Endothelial cell of umbilical vein (primary cell): ENCODE data around the gene SYTL2. TPM values are rescaled to one million over a fixed set of nuclear protein-coding genes. Genes with fewer than 3 reads are reported as not detected.

ENCODE experiments used
- BruUV-seq: library from RNA; stranded (reverse); fragments of 400-500 nt; replicated peaks from 2 replicates; lab custom pipeline; 2021; lab: Mats Ljungman, UMichigan
- CTCF ChIA-PET: fragments of 300-600, 350-600 bp; sonication (Branson Sonifier 250); formaldehyde crosslinking; loops from one replicate; lab custom pipeline; 2021; ENCODE audit warnings: antibody characterized with exemption, inconsistent platforms; lab: Charles Lee
- POLR2A ChIA-PET: fragments of 300-600, 350-600 bp; sonication (Branson Sonifier 250); formaldehyde crosslinking; loops from one replicate; lab custom pipeline; 2021; ENCODE audit warnings: antibody characterized with exemption, inconsistent platforms; lab: Charles Lee
- DNase-seq: peaks from one replicate; pipeline ENCODE4 v3.0.0-alpha.2; 2011; ENCODE audit warnings: low read depth, low spot score
- FAIRE-seq: peaks from 2 replicates; lab custom pipeline; 2011; peaks lifted over from hg19 to GRCh38; lab: Jason Lieb, UNC
- H2AFZ ChIP-seq: 2 replicates; pipeline ENCODE4 v1.6.0; 2012; ENCODE audit warnings: low read depth, low read length, control low read depth, inconsistent platforms
- H3K27ac ChIP-seq: 2 replicates; pipeline ENCODE4 v1.5.1; 2011; ENCODE audit warnings: low read depth, mild to moderate bottlenecking, control low read depth, low read length, moderate library complexity; ENCODE audit not compliant: insufficient read depth
- H3K27me3 ChIP-seq, 2 experiments: 2 replicates each; pipeline versions ENCODE4 v1.6.0 to v1.6.1; 2011; ENCODE audit warnings: low read length in 2 of 2, mixed read lengths in 1 of 2; ENCODE audit not compliant: control insufficient read depth in 2 of 2, insufficient read depth in 2 of 2
- H3K36me3 ChIP-seq, 2 experiments: 2 replicates in 1 of 2; 3 replicates in 1 of 2; pipeline ENCODE4 v1.5.1; 2011; ENCODE audit warnings: low read length in 2 of 2, mild to moderate bottlenecking in 1 of 2, moderate library complexity in 1 of 2; ENCODE audit not compliant: control insufficient read depth in 2 of 2, insufficient read depth in 2 of 2; ENCODE audit errors: extremely low read depth in 1 of 2
- H3K4me1 ChIP-seq: 3 replicates; pipeline ENCODE4 v1.5.1; 2011; ENCODE audit warnings: mild to moderate bottlenecking, low read length; ENCODE audit not compliant: control insufficient read depth, insufficient read depth; ENCODE audit errors: extremely low read depth
- H3K4me2 ChIP-seq: 2 replicates; pipeline ENCODE4 v1.6.1; 2011; ENCODE audit warnings: low read length, control low read depth, mixed read lengths; ENCODE audit not compliant: insufficient read depth
- H3K4me3 ChIP-seq, 3 experiments: fragments of 200-600 bp in 1 of 3; sonication (generic), shearing (Covaris generic) in 1 of 3; replicated peaks in 1 of 3; 2 replicates each; pipeline ENCODE4 v1.5.1; 2011 to 2016; ENCODE audit warnings: control low read depth in 3 of 3, low read length in 3 of 3, mild to moderate bottlenecking in 2 of 3, inconsistent platforms in 1 of 3, low read depth in 1 of 3, moderate library complexity in 1 of 3; ENCODE audit not compliant: insufficient read depth in 1 of 3
- H3K79me2 ChIP-seq: 2 replicates; pipeline ENCODE4 v1.6.0; 2012; ENCODE audit warnings: low read length, inconsistent platforms; ENCODE audit not compliant: control insufficient read depth, insufficient read depth
- H3K9ac ChIP-seq: replicated peaks from 2 replicates; pipeline ENCODE3; 2011; ENCODE audit warnings: low read length, control low read depth; ENCODE audit not compliant: insufficient read depth; ENCODE audit errors: extremely low read depth
- H3K9me1 ChIP-seq: replicated peaks from 3 replicates; pipeline ENCODE4 v1.6.0; 2011; ENCODE audit warnings: mild to moderate bottlenecking, low read length; ENCODE audit not compliant: control insufficient read depth, insufficient read depth; ENCODE audit errors: extremely low read depth
- H3K9me3 ChIP-seq: replicated peaks from 2 replicates; pipeline ENCODE4 v1.5.1; 2012; ENCODE audit warnings: low read length, inconsistent platforms; ENCODE audit not compliant: control insufficient read depth, insufficient read depth
- H4K20me1 ChIP-seq: replicated peaks from 2 replicates; pipeline ENCODE3; 2011; ENCODE audit warnings: mild to moderate bottlenecking, low read length; ENCODE audit not compliant: control insufficient read depth, insufficient read depth; ENCODE audit errors: extremely low read depth
- EZH2 ChIP-seq: IDR thresholded peaks from 2 replicates; pipeline ENCODE4 v1.6.1; 2012; ENCODE audit warnings: borderline replicate concordance, low read depth, mild to moderate bottlenecking, moderate library complexity, low read length, inconsistent platforms; ENCODE audit not compliant: severe bottlenecking
- FOS ChIP-seq: IDR thresholded peaks from 2 replicates; pipeline ENCODE4 v1.6.1; 2011; ENCODE audit warnings: mild to moderate bottlenecking, low read length, moderate library complexity, borderline replicate concordance; ENCODE audit not compliant: insufficient read depth
- JUN ChIP-seq: IDR thresholded peaks from 2 replicates; pipeline ENCODE4 v1.6.1; 2011; ENCODE audit warnings: borderline replicate concordance, low read depth; ENCODE audit not compliant: insufficient read length, insufficient read depth
- MYC ChIP-seq: IDR thresholded peaks from one replicate; pipeline ENCODE4 v1.6.1; 2011; ENCODE audit warnings: mild to moderate bottlenecking, low read depth, low read length
- POLR2A ChIP-seq: IDR thresholded peaks from 2 replicates; pipeline ENCODE4 v1.6.1; 2012; ENCODE audit warnings: low read depth, mild to moderate bottlenecking, control low read depth, low read length
- POLR2AphosphoS5 ChIP-seq: IDR thresholded peaks from 2 replicates; pipeline ENCODE4 v1.6.1; 2012; ENCODE audit warnings: low read depth, mild to moderate bottlenecking, control low read depth, low read length, moderate library complexity; ENCODE audit not compliant: insufficient read depth
- dilution Hi-C: fragments of 300-500 bp; cut with MboI; formaldehyde crosslinking; loops from one replicate; pipeline ENCODE4 v1.15.0; 2019; ENCODE audit warnings: low sequenced_read_pairs; ENCODE audit not compliant: extremely low pct_ligation_motif_present
- intact Hi-C: fragments of 100-400 bp; cut with micrococcal nuclease; formaldehyde crosslinking; loops from one replicate; pipeline ENCODE4 v1.10.0; 2022
- polyA plus RNA-seq, 4 experiments: library from polyadenylated mRNA; depleted of rRNA in 3 of 4; stranded (reverse) in 3 of 4; unstranded in 1 of 4; fragments of >200 nt; gene quantifications; 2 replicates each; pipeline versions ENCODE4 v1.2.1 to v1.2.3, GENCODE V29; 2011 to 2012; ENCODE audit warnings: missing spikeins in 1 of 4
- total RNA-seq: library from RNA; stranded (reverse); gene quantifications from 2 replicates; pipeline ENCODE4 v1.2.3, GENCODE V29; 2021
- TF ChIP-seq, protein P1 (sequence below), 2 donors: IDR thresholded peaks; 1 replicate in 1 of 2; 2 replicates in 1 of 2; pipeline ENCODE4 v1.5.1; 2011; ENCODE audit warnings: low read length in 2 of 2, mild to moderate bottlenecking in 2 of 2, moderate library complexity in 2 of 2, control low read depth in 1 of 2, inconsistent platforms in 1 of 2, low read depth in 1 of 2; ENCODE audit not compliant: insufficient read depth in 1 of 2; ENCODE audit errors: extremely low read depth in 1 of 2

The SYTL2 gene
- total and polyA plus RNA-seq, 2 donors (not counting 3 experiments of a cell fraction or from before 2014, with no cell fraction given): 1.4 to 2.4 TPM

DNA sequence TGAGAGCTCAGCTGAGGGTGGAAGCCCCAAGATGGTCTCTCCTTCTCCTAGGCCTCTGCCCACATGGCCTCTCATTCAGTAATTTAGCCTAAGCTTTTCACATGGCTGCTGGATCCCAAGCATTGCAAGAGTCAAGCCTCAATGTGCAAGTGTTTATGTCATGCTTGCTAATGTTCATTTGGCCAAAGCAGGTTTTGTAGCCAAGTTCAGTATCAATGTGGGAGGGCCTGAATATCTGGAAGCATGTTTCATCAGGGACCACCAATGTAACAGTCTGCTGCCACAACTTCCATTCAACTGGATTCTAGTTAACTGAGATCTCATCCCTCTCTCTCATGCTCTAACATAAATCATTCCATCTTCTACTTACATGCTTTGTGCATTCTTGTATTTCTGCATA lies 8.5 kb upstream of the SYTL2 start:
- H3K4me2 ChIP-seq: no peak overlapping the region
- dilution Hi-C loops (no loop called here), intact Hi-C loops (no loop called here)
- no peaks in the 10 kb centered on the region for H3K9me3 ChIP-seq
- no peaks in the 10 kb centered on the region for H3K79me2 ChIP-seq
- H3K4me1 ChIP-seq: no peaks in the 10 kb centered on the region
- H3K9me1 ChIP-seq: no peaks in the 10 kb centered on the region
- H2AFZ ChIP-seq: no peak overlapping the region
- H3K27ac ChIP-seq: no peak overlapping the region
- H3K4me3 ChIP-seq: no peak overlapping the region
- DNase-seq (no peak), FAIRE-seq (no peak)
- no peaks in the 10 kb centered on the region for H3K36me3 ChIP-seq
- H3K9ac ChIP-seq: no peak overlapping the region
- peaks cover 0 to 2% of the 10 kb centered on the region in 2 experiments for H3K27me3 ChIP-seq
- BruUV-seq: no TSS peak
- TF ChIP-seq, protein P1, sequence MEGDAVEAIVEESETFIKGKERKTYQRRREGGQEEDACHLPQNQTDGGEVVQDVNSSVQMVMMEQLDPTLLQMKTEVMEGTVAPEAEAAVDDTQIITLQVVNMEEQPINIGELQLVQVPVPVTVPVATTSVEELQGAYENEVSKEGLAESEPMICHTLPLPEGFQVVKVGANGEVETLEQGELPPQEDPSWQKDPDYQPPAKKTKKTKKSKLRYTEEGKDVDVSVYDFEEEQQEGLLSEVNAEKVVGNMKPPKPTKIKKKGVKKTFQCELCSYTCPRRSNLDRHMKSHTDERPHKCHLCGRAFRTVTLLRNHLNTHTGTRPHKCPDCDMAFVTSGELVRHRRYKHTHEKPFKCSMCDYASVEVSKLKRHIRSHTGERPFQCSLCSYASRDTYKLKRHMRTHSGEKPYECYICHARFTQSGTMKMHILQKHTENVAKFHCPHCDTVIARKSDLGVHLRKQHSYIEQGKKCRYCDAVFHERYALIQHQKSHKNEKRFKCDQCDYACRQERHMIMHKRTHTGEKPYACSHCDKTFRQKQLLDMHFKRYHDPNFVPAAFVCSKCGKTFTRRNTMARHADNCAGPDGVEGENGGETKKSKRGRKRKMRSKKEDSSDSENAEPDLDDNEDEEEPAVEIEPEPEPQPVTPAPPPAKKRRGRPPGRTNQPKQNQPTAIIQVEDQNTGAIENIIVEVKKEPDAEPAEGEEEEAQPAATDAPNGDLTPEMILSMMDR (IDR thresholded peaks at IDR 0.05; ENCODE audit: extremely low read depth in 1 of 2, insufficient read depth in 1 of 2, low read depth in 1 of 2, low read length in 2 of 2): no peak
- CTCF ChIA-PET: interaction anchor here (1.4 kb wide), 1 partner anchor 10 kb away, joined by 5 read pairs; no protein-coding TSS in a partner anchor
- POLR2A ChIA-PET: no interaction called here
- H4K20me1 ChIP-seq: no peaks in the 10 kb centered on the region

DNA sequence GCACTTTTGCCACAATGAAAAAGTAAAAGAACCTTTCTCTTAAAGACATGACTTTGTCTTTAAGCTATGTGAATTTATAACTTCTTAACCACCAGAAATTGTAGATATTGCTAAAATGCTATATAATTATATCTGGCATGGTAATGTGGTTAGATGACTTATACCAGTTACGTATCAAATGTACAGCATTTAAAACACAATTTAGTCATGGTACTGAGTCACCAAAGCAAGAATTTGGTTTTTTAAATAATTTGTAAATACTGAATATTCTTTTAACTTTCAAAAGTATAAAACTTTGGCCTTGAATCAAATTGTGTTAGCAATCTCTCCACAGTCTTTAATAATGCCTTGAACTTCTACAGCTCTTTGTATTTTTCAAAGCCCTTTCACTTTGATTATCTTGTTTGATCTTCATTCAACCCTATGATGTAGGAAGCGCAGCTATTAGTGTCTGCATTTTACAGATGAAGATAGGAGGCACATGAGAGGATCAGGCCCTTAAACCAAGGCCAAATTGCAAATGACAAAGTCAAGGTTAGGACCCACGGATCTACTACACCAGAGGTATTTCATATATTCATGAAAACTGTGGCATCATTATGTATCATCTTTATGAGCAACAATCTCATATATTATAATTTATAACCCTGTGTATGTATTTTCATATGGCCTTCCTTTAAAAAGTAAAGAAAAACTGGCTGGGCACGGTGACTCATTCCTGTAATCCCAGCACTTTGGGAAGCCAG lies 4.4 kb upstream of the SYTL2 start:
- Histone ChIP-seq H3K4me2 (no peak overlapping the region), H3K9me1 (no peaks in the 10 kb centered on the region), H3K4me3 (no peak overlapping the region), H3K9ac (no peak overlapping the region), H3K79me2 (no peaks in the 10 kb centered on the region), H3K27ac (no peak overlapping the region), H3K9me3 (no peaks in the 10 kb centered on the region), H3K4me1 (peaks cover 7% of the 10 kb centered on the region), H3K27me3 (peaks cover 3% of the 10 kb centered on the region in 2 experiments), H4K20me1 (no peaks in the 10 kb centered on the region), H2AFZ (no peak overlapping the region), H3K36me3 (no peaks in the 10 kb centered on the region)
- intact Hi-C loops: no loop called here
- ChIA-PET CTCF (interaction anchor here (1.0 to 1.4 kb wide), 4 partner anchors 10 to 122 kb away, joined by 3 to 6 read pairs (median 4); partner anchors contain the start of gene CCDC83), POLR2A (no interaction called here)
- BruUV-seq: no TSS peak
- no peak for DNase-seq
- peak; percentile 18 for FAIRE-seq
- dilution Hi-C loops: no loop called here
- TF ChIP-seq, protein P1 (IDR thresholded peaks at IDR 0.05; ENCODE audit: extremely low read depth in 1 of 2, insufficient read depth in 1 of 2, low read depth in 1 of 2, low read length in 2 of 2): no peak
- no peak for TF ChIP-seq POLR2A
- no peak for TF ChIP-seq FOS
- no peak for TF ChIP-seq EZH2
- TF ChIP-seq POLR2AphosphoS5: no peak
- TF ChIP-seq JUN: no peak
- no peak for TF ChIP-seq MYC
